NCI-H748 treated with DMSO at 0.1 percent for 48 hours (cell line): ENCODE measurements around the gene PRKRIP1.
"Not testable (repeated sequence)": the region's sequence is repeated elsewhere in the genome, so short reads cannot be mapped to it uniquely, and the experiment has no call there.

Experiments used
- DNase-seq: peaks from one replicate; lab custom pipeline; 2025; lab: John Stamatoyannopoulos, UW

PRKRIP1 gene

GRCh38 chr7:102457352-102457924, 61.3 kb downstream of the PRKRIP1 start:
- no peak for DNase-seq

GRCh38 chr7:102459221-102459844, 63.2 kb downstream of the PRKRIP1 start:
- no peak for DNase-seq

- no peak for DNase-seq
Measured at GRCh38 chr7:102460467-102460866, 64.3 kb downstream of the PRKRIP1 start.

GRCh38 chr7:102463841-102464576, 67.8 kb downstream of the PRKRIP1 start:
- DNase-seq, result no peak

GRCh38 chr7:102464577-102465280, 68.6 kb downstream of the PRKRIP1 start, which contains the start of the genes ALKBH4 and LRWD1:
TSS of gene ALKBH4 (minus strand) at chr7:102464863. CDS start at chr7:102464836, 27 bp downstream.
TSS of gene LRWD1 (plus strand) at chr7:102464984. CDS start at chr7:102465081, 97 bp downstream.
- peak; percentile 76 for DNase-seq

GRCh38 chr7:102466097-102466496, 69.9 kb downstream of the PRKRIP1 start:
- DNase-seq, result no peak

- DNase-seq, result no peak
Measured at GRCh38 chr7:102467581-102468477, 71.7 kb downstream of the PRKRIP1 start.

- DNase-seq, result no peak
Measured at GRCh38 chr7:102468478-102469350, 72.6 kb downstream of the PRKRIP1 start.

GRCh38 chr7:102469351-102469971, 73.3 kb downstream of the PRKRIP1 start:
- no peak for DNase-seq

- no peak for DNase-seq
Measured at GRCh38 chr7:102469972-102470825, 74.0 kb downstream of the PRKRIP1 start.

GRCh38 chr7:102471791-102472125, 75.6 kb downstream of the PRKRIP1 start:
- no peak for DNase-seq

- DNase-seq, result no peak
Measured at GRCh38 chr7:102472126-102473041, 76.2 kb downstream of the PRKRIP1 start.

GRCh38 chr7:102473271-102473991, 77.3 kb downstream of the PRKRIP1 start:
- no peak for DNase-seq

- not testable (repeated sequence) for DNase-seq
Measured at GRCh38 chr7:102474116-102474515, 78.0 kb downstream of the PRKRIP1 start.

GRCh38 chr7:102474736-102475435, 78.7 kb downstream of the PRKRIP1 start:
- DNase-seq, result not testable (repeated sequence)
